Endothelial cell (in vitro differentiated cells): ENCODE results near the gene FLOT1. TPM values are rescaled to one million over a fixed set of nuclear protein-coding genes. Genes with fewer than 3 reads are reported as not detected.
"Not testable (repeated sequence)": the region's sequence is repeated elsewhere in the genome, so short reads cannot be mapped to it uniquely, and the experiment has no call there.

Experiments used
- DNase-seq: peaks from one replicate; pipeline ENCODE4 v3.0.0; 2021; ENCODE audit warnings: low spot score
- H3K27ac Mint-ChIP-seq: one replicate; pipeline ENCODE4 v1.8.0; 2021; ENCODE audit warnings: mixed read lengths, inconsistent platforms; ENCODE audit not compliant: unreplicated experiment
- H3K27me3 Mint-ChIP-seq: one replicate; pipeline ENCODE4 v1.8.0; 2021; ENCODE audit warnings: mild to moderate bottlenecking, moderate library complexity, mixed read lengths, inconsistent platforms; ENCODE audit not compliant: unreplicated experiment
- H3K36me3 Mint-ChIP-seq: one replicate; pipeline ENCODE4 v1.8.0; 2021; ENCODE audit warnings: mild to moderate bottlenecking, low read depth, mixed read lengths, inconsistent platforms; ENCODE audit not compliant: unreplicated experiment
- H3K4me1 Mint-ChIP-seq: one replicate; pipeline ENCODE4 v1.8.0; 2021; ENCODE audit warnings: mild to moderate bottlenecking, mixed read lengths, inconsistent platforms; ENCODE audit not compliant: unreplicated experiment
- H3K4me3 Mint-ChIP-seq: one replicate; pipeline ENCODE4 v1.8.0; 2021; ENCODE audit warnings: mild to moderate bottlenecking, mixed read lengths, inconsistent platforms; ENCODE audit not compliant: unreplicated experiment
- H3K9me3 Mint-ChIP-seq: one replicate; pipeline ENCODE4 v1.8.0; 2021; ENCODE audit warnings: mixed read lengths, inconsistent platforms; ENCODE audit not compliant: unreplicated experiment
- total RNA-seq: library from RNA; stranded (reverse); fragmentation: NEBNext Ultra II Directional; extraction: Animal tissue kit (Norgen Biotek cat#: 25700); gene quantifications from one replicate; pipeline ENCODE4 v1.2.1, GENCODE V29; 2021; ENCODE audit not compliant: unreplicated experiment
- TF ChIP-seq, protein P1 (sequence below): fragments of 200-600 bp; sonication (generic); IDR thresholded peaks from one replicate; pipeline ENCODE4 v1.5.0; 2021; ENCODE audit warnings: antibody characterized with exemption; ENCODE audit not compliant: unreplicated experiment

The FLOT1 gene
- total RNA-seq, 1 donor from 2014 or later, result 136 TPM

DNA sequence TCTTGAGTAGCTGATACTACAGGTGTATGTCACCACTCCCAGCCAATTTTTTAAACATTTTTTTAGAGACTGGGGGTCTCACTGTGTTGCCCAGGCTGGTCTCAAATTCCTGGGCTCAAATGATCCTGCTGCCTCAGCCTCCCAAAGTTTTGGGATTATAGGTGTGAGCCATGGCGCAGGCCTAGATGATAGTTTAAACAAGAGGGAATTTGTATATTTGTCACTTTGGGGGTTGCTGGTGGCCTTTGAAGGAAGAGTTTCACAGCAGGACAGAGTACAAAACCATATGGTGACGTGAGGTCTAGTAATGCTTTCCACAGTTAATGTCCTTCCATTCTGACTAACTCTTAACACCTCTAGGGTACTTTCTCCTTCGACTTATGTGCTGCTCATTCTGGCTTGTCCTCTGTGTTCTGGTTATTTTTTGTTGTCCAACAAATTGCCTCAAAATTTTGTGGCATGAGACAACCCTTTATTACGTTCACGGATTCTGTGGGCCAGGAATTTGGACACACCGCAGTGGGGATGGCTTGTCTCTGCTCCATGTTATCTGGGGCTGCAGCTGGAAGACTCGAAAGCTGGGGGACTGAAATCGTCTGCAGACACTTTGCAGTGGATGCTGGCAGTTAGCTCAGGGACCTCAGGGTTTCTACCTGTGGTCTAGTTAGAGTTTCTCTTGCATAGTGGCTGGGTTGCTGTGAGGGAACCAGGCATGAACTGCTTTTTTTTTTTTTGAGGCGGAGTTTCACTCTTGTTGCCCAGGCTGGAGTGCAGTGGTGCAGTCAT is 24.9 kb upstream of the FLOT1 start:
- no peaks in the 10 kb centered on the region for H3K36me3 Mint-ChIP-seq
- no peak overlapping the region for H3K4me3 Mint-ChIP-seq
- peaks cover 10% of the 10 kb centered on the region for H3K27me3 Mint-ChIP-seq
- TF ChIP-seq, protein P1, sequence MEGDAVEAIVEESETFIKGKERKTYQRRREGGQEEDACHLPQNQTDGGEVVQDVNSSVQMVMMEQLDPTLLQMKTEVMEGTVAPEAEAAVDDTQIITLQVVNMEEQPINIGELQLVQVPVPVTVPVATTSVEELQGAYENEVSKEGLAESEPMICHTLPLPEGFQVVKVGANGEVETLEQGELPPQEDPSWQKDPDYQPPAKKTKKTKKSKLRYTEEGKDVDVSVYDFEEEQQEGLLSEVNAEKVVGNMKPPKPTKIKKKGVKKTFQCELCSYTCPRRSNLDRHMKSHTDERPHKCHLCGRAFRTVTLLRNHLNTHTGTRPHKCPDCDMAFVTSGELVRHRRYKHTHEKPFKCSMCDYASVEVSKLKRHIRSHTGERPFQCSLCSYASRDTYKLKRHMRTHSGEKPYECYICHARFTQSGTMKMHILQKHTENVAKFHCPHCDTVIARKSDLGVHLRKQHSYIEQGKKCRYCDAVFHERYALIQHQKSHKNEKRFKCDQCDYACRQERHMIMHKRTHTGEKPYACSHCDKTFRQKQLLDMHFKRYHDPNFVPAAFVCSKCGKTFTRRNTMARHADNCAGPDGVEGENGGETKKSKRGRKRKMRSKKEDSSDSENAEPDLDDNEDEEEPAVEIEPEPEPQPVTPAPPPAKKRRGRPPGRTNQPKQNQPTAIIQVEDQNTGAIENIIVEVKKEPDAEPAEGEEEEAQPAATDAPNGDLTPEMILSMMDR, result no peak
- no peaks in the 10 kb centered on the region for H3K9me3 Mint-ChIP-seq
- H3K4me1 Mint-ChIP-seq, result peaks cover 48% of the 10 kb centered on the region
- no peak for DNase-seq
- H3K27ac Mint-ChIP-seq, result no peak overlapping the region

- DNase-seq, result no peak
- TF ChIP-seq, protein P1, result no peak
- Mint-ChIP-seq H3K27ac (peak overlapping the region; percentile 71), H3K9me3 (no peaks in the 10 kb centered on the region), H3K4me3 (peak overlapping the region; percentile 54), H3K4me1 (peaks cover 48% of the 10 kb centered on the region), H3K27me3 (peaks cover 10% of the 10 kb centered on the region), H3K36me3 (no peaks in the 10 kb centered on the region)
Observed at GRCh38 chr6:30766461-30767157, 24.1 kb upstream of the FLOT1 start.

- Mint-ChIP-seq H3K4me1 (peaks cover 44% of the 10 kb centered on the region), H3K27ac (peak overlapping the region; percentile 52)
- not testable (repeated sequence) for H3K4me3 Mint-ChIP-seq, DNase-seq, H3K27me3 Mint-ChIP-seq, H3K9me3 Mint-ChIP-seq, H3K36me3 Mint-ChIP-seq
Observed at GRCh38 chr6:30765495-30765894, 23.0 kb upstream of the FLOT1 start.

- H3K9me3 Mint-ChIP-seq, DNase-seq, H3K27me3 Mint-ChIP-seq, H3K36me3 Mint-ChIP-seq: not testable (repeated sequence)
- peak overlapping the region; percentile 9 for H3K4me3 Mint-ChIP-seq
- H3K27ac Mint-ChIP-seq, result peak overlapping the region; percentile 90
- H3K4me1 Mint-ChIP-seq, result peaks cover 38% of the 10 kb centered on the region
Observed at GRCh38 chr6:30764490-30765043, 22.1 kb upstream of the FLOT1 start.

- H3K4me3 Mint-ChIP-seq, result peak overlapping the region; percentile 9
- peaks cover 32% of the 10 kb centered on the region for H3K4me1 Mint-ChIP-seq
- H3K36me3 Mint-ChIP-seq, result no peaks in the 10 kb centered on the region
- no peaks in the 10 kb centered on the region for H3K9me3 Mint-ChIP-seq
- peak overlapping the region; percentile 90 for H3K27ac Mint-ChIP-seq
- TF ChIP-seq, protein P1, result no peak
- peaks cover 10% of the 10 kb centered on the region for H3K27me3 Mint-ChIP-seq
- DNase-seq, result no peak
Observed at GRCh38 chr6:30763618-30764489, 21.4 kb upstream of the FLOT1 start.
